ENCODE data around the gene SIT1. TPM values are rescaled to one million over a fixed set of nuclear protein-coding genes. Genes with fewer than 3 reads are reported as not detected.

Gene SIT1
- total RNA-seq, 3 donors from 2014 or later: 1.2 to 3.3 (median 1.9) TPM

DNA sequence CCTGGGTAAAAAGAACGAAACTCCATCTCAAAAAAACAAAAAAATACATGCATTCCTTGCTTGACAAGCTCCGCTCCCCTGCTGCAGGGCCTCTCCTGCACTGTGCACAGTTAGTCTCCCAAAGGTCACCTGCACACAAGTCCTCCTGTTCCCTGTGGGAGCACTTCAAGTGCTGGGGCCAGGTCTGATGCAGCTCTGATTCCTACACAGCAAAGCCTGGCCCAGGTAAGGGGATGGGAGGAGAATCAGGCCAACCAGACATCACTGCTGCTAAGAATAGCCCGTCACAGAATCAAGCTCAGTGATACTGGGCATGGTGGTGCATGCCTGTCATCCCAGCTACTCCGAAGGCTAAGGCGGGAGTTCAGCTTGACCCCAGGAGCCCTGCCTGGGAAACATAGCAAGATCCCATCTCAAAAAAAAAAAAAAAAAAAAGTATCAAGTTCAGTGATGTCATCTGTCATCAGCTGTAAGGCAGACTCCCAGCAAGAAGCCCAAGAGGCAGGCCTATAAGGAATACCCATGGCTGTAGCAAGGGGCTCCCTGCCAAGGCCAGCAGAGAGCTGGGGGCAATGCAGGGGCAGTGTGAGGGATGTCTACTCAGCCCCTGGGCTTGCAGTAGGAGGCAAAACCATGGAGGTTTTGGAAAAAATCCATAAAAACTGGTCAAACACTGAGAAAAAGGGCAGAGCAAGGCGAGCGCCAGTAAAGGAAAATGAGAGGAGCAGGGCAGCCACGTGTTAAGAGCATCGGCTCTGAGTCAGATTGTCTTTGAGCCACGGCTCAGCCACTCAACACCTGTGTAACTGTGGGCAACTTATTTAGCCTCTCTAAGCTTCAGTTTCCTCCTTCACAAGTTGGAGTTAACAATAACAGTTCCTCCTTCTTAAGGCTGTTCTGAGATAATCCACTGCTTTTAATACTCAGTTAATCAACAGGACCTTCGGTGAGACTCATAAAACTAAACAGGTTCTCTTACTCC is 35.8 kb upstream of the SIT1 start:
- no peaks in the 10 kb centered on the region for H3K36me3 ChIP-seq (ENCODE audit: low read depth)
- H3K4me1 ChIP-seq (ENCODE audit: low read depth): peaks cover 7% of the 10 kb centered on the region
- intact Hi-C loops (cut with DNase I, micrococcal nuclease): no loop called here
- H3K4me3 ChIP-seq: no peak overlapping the region
- DNase-seq: peak in 1 of 3 donors; percentile 29
- no peak for ATAC-seq
- TF ChIP-seq CTCF (IDR thresholded peaks at IDR 0.05): no peak
- no peaks in the 10 kb centered on the region for H3K9me3 ChIP-seq

- Histone ChIP-seq H3K4me1 (ENCODE audit: low read depth) (peaks cover 4% of the 10 kb centered on the region), H3K4me3 (no peak overlapping the region), H3K9me3 (no peaks in the 10 kb centered on the region), H3K36me3 (ENCODE audit: low read depth) (no peaks in the 10 kb centered on the region)
- intact Hi-C loops (cut with DNase I, micrococcal nuclease): no loop called here
- DNase-seq (peak in 1 of 3 donors; percentile 47), ATAC-seq (no peak)
- TF ChIP-seq CTCF (IDR thresholded peaks at IDR 0.05): no peak
Measured at GRCh38 chr9:35685506-35685905, 34.8 kb upstream of the SIT1 start.

GRCh38 chr9:35684921-35685320 is 34.2 kb upstream of the SIT1 start:
- Histone ChIP-seq H3K9me3 (no peaks in the 10 kb centered on the region), H3K4me3 (no peak overlapping the region), H3K4me1 (ENCODE audit: low read depth) (no peaks in the 10 kb centered on the region), H3K36me3 (ENCODE audit: low read depth) (no peaks in the 10 kb centered on the region)
- no peak for ATAC-seq
- TF ChIP-seq CTCF (IDR thresholded peaks at IDR 0.05): no peak
- DNase-seq: peak in 1 of 3 donors; percentile 26
- intact Hi-C loops (cut with DNase I, micrococcal nuclease): no loop called here

- ATAC-seq: no peak
Measured at GRCh38 chr9:35683323-35683722, 32.6 kb upstream of the SIT1 start.

More at GRCh38 chr9:35683323-35683722, 32.6 kb upstream of the SIT1 start:
- DNase-seq: no peak
- Histone ChIP-seq H3K4me1 (ENCODE audit: low read depth) (no peaks in the 10 kb centered on the region), H3K4me3 (no peak overlapping the region), H3K36me3 (ENCODE audit: low read depth) (no peaks in the 10 kb centered on the region), H3K9me3 (no peaks in the 10 kb centered on the region)
- intact Hi-C loops (cut with DNase I, micrococcal nuclease): no loop called here
- TF ChIP-seq CTCF (IDR thresholded peaks at IDR 0.05): no peak
